ENCODE measurements around the gene ZNF367.

DNA sequence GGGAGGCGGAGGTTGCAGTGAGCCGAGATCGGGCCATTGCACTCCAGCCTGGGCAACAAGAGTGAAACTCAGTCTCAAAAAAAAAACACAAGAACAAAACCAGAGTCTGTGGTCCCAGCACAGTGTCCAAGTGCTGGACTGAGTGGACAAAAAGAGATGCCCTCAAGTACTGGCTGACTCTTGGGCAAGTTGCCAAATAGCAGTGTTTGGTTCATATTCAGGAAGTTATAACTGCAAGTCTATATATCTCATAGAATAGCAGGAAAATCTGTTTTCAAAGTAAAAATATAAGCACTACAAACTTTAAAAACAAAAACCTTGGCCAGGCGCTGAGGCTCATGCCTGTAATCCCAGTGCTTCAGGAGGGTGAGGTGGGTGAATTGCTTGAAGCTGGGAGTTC lies 39.1 kb upstream of the ZNF367 start:
- TF ChIP-seq POLR2AphosphoS5 (IDR thresholded peaks at IDR 0.05): no peak
- TF ChIP-seq POLR2A (IDR thresholded peaks at IDR 0.05): no peak
- TF ChIP-seq, protein P1, sequence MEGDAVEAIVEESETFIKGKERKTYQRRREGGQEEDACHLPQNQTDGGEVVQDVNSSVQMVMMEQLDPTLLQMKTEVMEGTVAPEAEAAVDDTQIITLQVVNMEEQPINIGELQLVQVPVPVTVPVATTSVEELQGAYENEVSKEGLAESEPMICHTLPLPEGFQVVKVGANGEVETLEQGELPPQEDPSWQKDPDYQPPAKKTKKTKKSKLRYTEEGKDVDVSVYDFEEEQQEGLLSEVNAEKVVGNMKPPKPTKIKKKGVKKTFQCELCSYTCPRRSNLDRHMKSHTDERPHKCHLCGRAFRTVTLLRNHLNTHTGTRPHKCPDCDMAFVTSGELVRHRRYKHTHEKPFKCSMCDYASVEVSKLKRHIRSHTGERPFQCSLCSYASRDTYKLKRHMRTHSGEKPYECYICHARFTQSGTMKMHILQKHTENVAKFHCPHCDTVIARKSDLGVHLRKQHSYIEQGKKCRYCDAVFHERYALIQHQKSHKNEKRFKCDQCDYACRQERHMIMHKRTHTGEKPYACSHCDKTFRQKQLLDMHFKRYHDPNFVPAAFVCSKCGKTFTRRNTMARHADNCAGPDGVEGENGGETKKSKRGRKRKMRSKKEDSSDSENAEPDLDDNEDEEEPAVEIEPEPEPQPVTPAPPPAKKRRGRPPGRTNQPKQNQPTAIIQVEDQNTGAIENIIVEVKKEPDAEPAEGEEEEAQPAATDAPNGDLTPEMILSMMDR (IDR thresholded peaks at IDR 0.05): no peak
- no peak for TF ChIP-seq EP300 (IDR thresholded peaks at IDR 0.05)

Data from suprapubic skin (tissue), 4 donors.